Endothelial cell of umbilical vein (primary cell): Measurements from ENCODE around the gene NR1D1. TPM values are rescaled to one million over a fixed set of nuclear protein-coding genes. Genes with fewer than 3 reads are reported as not detected.

Experiments used
- BruUV-seq: library from RNA; stranded (reverse); fragments of 400-500 nt; replicated peaks from 2 replicates; lab custom pipeline; 2021; lab: Mats Ljungman, UMichigan
- CTCF ChIA-PET: fragments of 300-600, 350-600 bp; sonication (Branson Sonifier 250); formaldehyde crosslinking; loops from one replicate; lab custom pipeline; 2021; ENCODE audit warnings: antibody characterized with exemption, inconsistent platforms; lab: Charles Lee
- POLR2A ChIA-PET: fragments of 300-600, 350-600 bp; sonication (Branson Sonifier 250); formaldehyde crosslinking; loops from one replicate; lab custom pipeline; 2021; ENCODE audit warnings: antibody characterized with exemption, inconsistent platforms; lab: Charles Lee
- DNase-seq: peaks from one replicate; pipeline ENCODE4 v3.0.0-alpha.2; 2011; ENCODE audit warnings: low read depth, low spot score
- FAIRE-seq: peaks from 2 replicates; lab custom pipeline; 2011; peaks lifted over from hg19 to GRCh38; lab: Jason Lieb, UNC
- H2AFZ ChIP-seq: 2 replicates; pipeline ENCODE4 v1.6.0; 2012; ENCODE audit warnings: low read depth, low read length, control low read depth, inconsistent platforms
- H3K27ac ChIP-seq: 2 replicates; pipeline ENCODE4 v1.5.1; 2011; ENCODE audit warnings: low read depth, mild to moderate bottlenecking, control low read depth, low read length, moderate library complexity; ENCODE audit not compliant: insufficient read depth
- H3K27me3 ChIP-seq, 2 experiments: 2 replicates each; pipeline versions ENCODE4 v1.6.0 to v1.6.1; 2011; ENCODE audit warnings: low read length in 2 of 2, mixed read lengths in 1 of 2; ENCODE audit not compliant: control insufficient read depth in 2 of 2, insufficient read depth in 2 of 2
- H3K36me3 ChIP-seq, 2 experiments: 2 replicates in 1 of 2; 3 replicates in 1 of 2; pipeline ENCODE4 v1.5.1; 2011; ENCODE audit warnings: low read length in 2 of 2, mild to moderate bottlenecking in 1 of 2, moderate library complexity in 1 of 2; ENCODE audit not compliant: control insufficient read depth in 2 of 2, insufficient read depth in 2 of 2; ENCODE audit errors: extremely low read depth in 1 of 2
- H3K4me1 ChIP-seq: 3 replicates; pipeline ENCODE4 v1.5.1; 2011; ENCODE audit warnings: mild to moderate bottlenecking, low read length; ENCODE audit not compliant: control insufficient read depth, insufficient read depth; ENCODE audit errors: extremely low read depth
- H3K4me2 ChIP-seq: 2 replicates; pipeline ENCODE4 v1.6.1; 2011; ENCODE audit warnings: low read length, control low read depth, mixed read lengths; ENCODE audit not compliant: insufficient read depth
- H3K4me3 ChIP-seq, 3 experiments: fragments of 200-600 bp in 1 of 3; sonication (generic), shearing (Covaris generic) in 1 of 3; replicated peaks in 1 of 3; 2 replicates each; pipeline ENCODE4 v1.5.1; 2011 to 2016; ENCODE audit warnings: control low read depth in 3 of 3, low read length in 3 of 3, mild to moderate bottlenecking in 2 of 3, inconsistent platforms in 1 of 3, low read depth in 1 of 3, moderate library complexity in 1 of 3; ENCODE audit not compliant: insufficient read depth in 1 of 3
- H3K79me2 ChIP-seq: 2 replicates; pipeline ENCODE4 v1.6.0; 2012; ENCODE audit warnings: low read length, inconsistent platforms; ENCODE audit not compliant: control insufficient read depth, insufficient read depth
- H3K9ac ChIP-seq: replicated peaks from 2 replicates; pipeline ENCODE3; 2011; ENCODE audit warnings: low read length, control low read depth; ENCODE audit not compliant: insufficient read depth; ENCODE audit errors: extremely low read depth
- H3K9me1 ChIP-seq: replicated peaks from 3 replicates; pipeline ENCODE4 v1.6.0; 2011; ENCODE audit warnings: mild to moderate bottlenecking, low read length; ENCODE audit not compliant: control insufficient read depth, insufficient read depth; ENCODE audit errors: extremely low read depth
- H3K9me3 ChIP-seq: replicated peaks from 2 replicates; pipeline ENCODE4 v1.5.1; 2012; ENCODE audit warnings: low read length, inconsistent platforms; ENCODE audit not compliant: control insufficient read depth, insufficient read depth
- H4K20me1 ChIP-seq: replicated peaks from 2 replicates; pipeline ENCODE3; 2011; ENCODE audit warnings: mild to moderate bottlenecking, low read length; ENCODE audit not compliant: control insufficient read depth, insufficient read depth; ENCODE audit errors: extremely low read depth
- FOS ChIP-seq: IDR thresholded peaks from 2 replicates; pipeline ENCODE4 v1.6.1; 2011; ENCODE audit warnings: mild to moderate bottlenecking, low read length, moderate library complexity, borderline replicate concordance; ENCODE audit not compliant: insufficient read depth
- GATA2 ChIP-seq: IDR thresholded peaks from 2 replicates; pipeline ENCODE4 v1.7.0; 2011; ENCODE audit warnings: low read depth, mild to moderate bottlenecking, moderate library complexity, mixed read lengths, low read length; ENCODE audit not compliant: insufficient read length, insufficient read depth
- JUN ChIP-seq: IDR thresholded peaks from 2 replicates; pipeline ENCODE4 v1.6.1; 2011; ENCODE audit warnings: borderline replicate concordance, low read depth; ENCODE audit not compliant: insufficient read length, insufficient read depth
- MYC ChIP-seq: IDR thresholded peaks from one replicate; pipeline ENCODE4 v1.6.1; 2011; ENCODE audit warnings: mild to moderate bottlenecking, low read depth, low read length
- POLR2A ChIP-seq: IDR thresholded peaks from 2 replicates; pipeline ENCODE4 v1.6.1; 2012; ENCODE audit warnings: low read depth, mild to moderate bottlenecking, control low read depth, low read length
- dilution Hi-C: fragments of 300-500 bp; cut with MboI; formaldehyde crosslinking; loops from one replicate; pipeline ENCODE4 v1.15.0; 2019; ENCODE audit warnings: low sequenced_read_pairs; ENCODE audit not compliant: extremely low pct_ligation_motif_present
- intact Hi-C: fragments of 100-400 bp; cut with micrococcal nuclease; formaldehyde crosslinking; loops from one replicate; pipeline ENCODE4 v1.10.0; 2022
- polyA plus RNA-seq, 4 experiments: library from polyadenylated mRNA; depleted of rRNA in 3 of 4; stranded (reverse) in 3 of 4; unstranded in 1 of 4; fragments of >200 nt; gene quantifications; 2 replicates each; pipeline versions ENCODE4 v1.2.1 to v1.2.3, GENCODE V29; 2011 to 2012; ENCODE audit warnings: missing spikeins in 1 of 4
- total RNA-seq: library from RNA; stranded (reverse); gene quantifications from 2 replicates; pipeline ENCODE4 v1.2.3, GENCODE V29; 2021
- TF ChIP-seq, protein P1 (sequence below), 2 donors: IDR thresholded peaks; 1 replicate in 1 of 2; 2 replicates in 1 of 2; pipeline ENCODE4 v1.5.1; 2011; ENCODE audit warnings: low read length in 2 of 2, mild to moderate bottlenecking in 2 of 2, moderate library complexity in 2 of 2, control low read depth in 1 of 2, inconsistent platforms in 1 of 2, low read depth in 1 of 2; ENCODE audit not compliant: insufficient read depth in 1 of 2; ENCODE audit errors: extremely low read depth in 1 of 2
- TF ChIP-seq, protein P2 (sequence below): IDR thresholded peaks from 2 replicates; pipeline ENCODE4 v1.6.1; 2011; ENCODE audit not compliant: insufficient read depth, insufficient read length

NR1D1 gene
- total and polyA plus RNA-seq, 2 donors (not counting 3 experiments of a cell fraction or from before 2014, with no cell fraction given): 2.5 to 5.2 TPM

- Histone ChIP-seq H3K4me3 (no peak overlapping the region), H3K9me3 (no peaks in the 10 kb centered on the region), H3K4me2 (no peak overlapping the region), H3K27me3 (no peaks in the 10 kb centered on the region), H2AFZ (no peak overlapping the region), H3K79me2 (no peaks in the 10 kb centered on the region), H3K27ac (no peak overlapping the region), H3K9me1 (no peaks in the 10 kb centered on the region), H3K4me1 (peaks cover 5% of the 10 kb centered on the region), H3K9ac (no peak overlapping the region), H3K36me3 (peaks cover 0 to 44% of the 10 kb centered on the region in 2 experiments), H4K20me1 (no peaks in the 10 kb centered on the region)
- DNase-seq (no peak), FAIRE-seq (no peak)
- no peak for TF ChIP-seq MYC
- TF ChIP-seq POLR2A: no peak
- CTCF ChIA-PET: interaction anchor here (2.1 kb wide), 1 partner anchor 16 kb away, joined by 10 read pairs; no protein-coding TSS in a partner anchor
- dilution Hi-C loops (no loop called here), intact Hi-C loops (no loop called here)
- no TSS peak for BruUV-seq
- POLR2A ChIA-PET: no interaction called here
These were observed 8.5 kb downstream of the NR1D1 start for GRCh38 chr17:40091691-40092397.

GRCh38 chr17:40090237-40091119 lies 9.9 kb downstream of the NR1D1 start:
- FAIRE-seq: no peak
- Histone ChIP-seq H3K9me3 (no peaks in the 10 kb centered on the region), H3K27ac (no peak overlapping the region), H3K9me1 (no peaks in the 10 kb centered on the region), H2AFZ (no peak overlapping the region), H3K36me3 (peaks cover 0 to 43% of the 10 kb centered on the region in 2 experiments), H3K4me2 (no peak overlapping the region), H3K4me3 (no peak overlapping the region), H3K4me1 (no peaks in the 10 kb centered on the region), H4K20me1 (no peaks in the 10 kb centered on the region), H3K27me3 (no peaks in the 10 kb centered on the region), H3K79me2 (no peaks in the 10 kb centered on the region), H3K9ac (no peak overlapping the region)
- no peak for TF ChIP-seq POLR2A
- TF ChIP-seq, protein P1, sequence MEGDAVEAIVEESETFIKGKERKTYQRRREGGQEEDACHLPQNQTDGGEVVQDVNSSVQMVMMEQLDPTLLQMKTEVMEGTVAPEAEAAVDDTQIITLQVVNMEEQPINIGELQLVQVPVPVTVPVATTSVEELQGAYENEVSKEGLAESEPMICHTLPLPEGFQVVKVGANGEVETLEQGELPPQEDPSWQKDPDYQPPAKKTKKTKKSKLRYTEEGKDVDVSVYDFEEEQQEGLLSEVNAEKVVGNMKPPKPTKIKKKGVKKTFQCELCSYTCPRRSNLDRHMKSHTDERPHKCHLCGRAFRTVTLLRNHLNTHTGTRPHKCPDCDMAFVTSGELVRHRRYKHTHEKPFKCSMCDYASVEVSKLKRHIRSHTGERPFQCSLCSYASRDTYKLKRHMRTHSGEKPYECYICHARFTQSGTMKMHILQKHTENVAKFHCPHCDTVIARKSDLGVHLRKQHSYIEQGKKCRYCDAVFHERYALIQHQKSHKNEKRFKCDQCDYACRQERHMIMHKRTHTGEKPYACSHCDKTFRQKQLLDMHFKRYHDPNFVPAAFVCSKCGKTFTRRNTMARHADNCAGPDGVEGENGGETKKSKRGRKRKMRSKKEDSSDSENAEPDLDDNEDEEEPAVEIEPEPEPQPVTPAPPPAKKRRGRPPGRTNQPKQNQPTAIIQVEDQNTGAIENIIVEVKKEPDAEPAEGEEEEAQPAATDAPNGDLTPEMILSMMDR (IDR thresholded peaks at IDR 0.05; ENCODE audit: extremely low read depth in 1 of 2, insufficient read depth in 1 of 2, low read depth in 1 of 2, low read length in 2 of 2): no peak
- TF ChIP-seq MYC: no peak
- TF ChIP-seq GATA2: no peak
- TF ChIP-seq, protein P2, sequence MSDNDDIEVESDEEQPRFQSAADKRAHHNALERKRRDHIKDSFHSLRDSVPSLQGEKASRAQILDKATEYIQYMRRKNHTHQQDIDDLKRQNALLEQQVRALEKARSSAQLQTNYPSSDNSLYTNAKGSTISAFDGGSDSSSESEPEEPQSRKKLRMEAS: no peak
- TF ChIP-seq FOS: no peak
- no peak for TF ChIP-seq JUN
- intact Hi-C loops: no loop called here
- DNase-seq: no peak
- BruUV-seq: TSS peak; percentile 23
- POLR2A ChIA-PET: no interaction called here
- dilution Hi-C loops: no loop called here
- CTCF ChIA-PET: interaction anchor here (0.6 to 2.8 kb wide), 7 partner anchors 10 to 55 kb away, joined by 3 to 8 read pairs (median 4); partner anchors contain the start of gene NR1D1
